ENCODE measurements around the gene CUBN. TPM values are rescaled to one million over a fixed set of nuclear protein-coding genes. Genes with fewer than 3 reads are reported as not detected.

Gene CUBN
- total and polyA plus RNA-seq, 10 of the 15 experiments (the other 5 are each of a cell fraction or from before 2014, with no cell fraction given) = under 0.01 to 0.14 (median 0.02) TPM; not detected in 6

DNA sequence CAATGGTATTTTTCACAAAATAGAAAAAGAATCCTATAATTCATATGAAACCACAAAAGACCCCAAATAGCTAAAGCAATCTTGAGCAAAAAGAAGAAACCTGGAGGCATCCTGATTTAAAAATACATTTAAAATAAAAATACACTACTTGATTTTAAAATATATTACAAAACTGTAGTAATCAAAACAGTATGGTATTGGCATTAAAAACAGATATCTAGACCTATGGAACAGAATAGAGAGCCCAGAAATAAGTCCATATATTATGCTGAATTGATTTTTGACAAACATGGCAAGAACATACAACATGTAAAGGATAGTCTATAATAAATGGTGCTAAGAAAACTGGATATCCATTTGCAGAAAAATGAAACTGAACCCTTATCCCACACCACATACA is 34.8 kb downstream of the CUBN start (continued):
- TF ChIP-seq PAX8 (IDR thresholded peaks at IDR 0.05) (no peak), SREBF2 (IDR thresholded peaks at IDR 0.05; ENCODE audit: low read length) (no peak)

DNA sequence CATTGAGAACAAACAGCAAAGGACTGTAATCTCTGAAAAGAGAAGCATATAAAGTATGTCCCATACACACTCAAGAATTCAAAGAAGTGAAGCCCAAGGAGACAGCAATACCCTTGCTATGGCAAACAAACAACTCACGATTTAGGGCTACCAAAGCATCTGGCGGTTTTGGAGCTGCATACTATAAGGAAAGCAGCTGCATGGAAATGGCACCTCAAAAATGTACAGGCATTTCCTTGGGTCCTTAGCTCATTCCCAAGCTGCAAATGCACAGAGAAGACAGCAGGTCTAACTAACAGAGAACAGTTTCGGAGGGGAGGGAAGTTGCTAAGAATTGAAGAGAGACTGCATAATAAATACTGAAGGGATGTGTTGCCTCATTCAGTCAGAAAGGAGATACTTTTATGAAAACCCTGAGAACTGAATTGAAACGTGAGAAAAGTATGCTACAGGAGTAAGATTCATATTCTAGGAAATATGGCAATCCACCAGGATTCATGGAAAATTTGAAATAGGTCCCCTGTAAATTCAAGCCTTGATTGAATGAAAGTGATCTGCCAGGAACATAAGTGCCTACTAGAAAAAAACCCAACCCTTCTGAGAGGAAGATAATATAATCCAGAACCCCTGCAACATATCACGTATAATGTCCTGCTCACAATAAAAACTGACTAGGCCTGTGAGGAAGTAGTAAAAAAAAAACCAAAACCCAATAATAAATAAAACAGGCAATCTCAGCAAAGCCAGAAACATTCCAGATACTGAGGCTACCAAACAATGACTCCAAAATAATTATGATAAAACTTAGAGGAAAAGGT is 36.4 kb downstream of the CUBN start:
- H3K36me3 ChIP-seq (ENCODE audit: control insufficient read depth in 2 of 2, insufficient read depth in 2 of 2, low read length in 1 of 2) = no peaks in the 10 kb centered on the region
- H3K9me3 ChIP-seq (replicated peaks; ENCODE audit: control insufficient read depth, insufficient read depth, low read length) = no peaks in the 10 kb centered on the region
- no peak overlapping the region for H3K4me2 ChIP-seq (ENCODE audit: control insufficient read depth, insufficient read depth)
- 30% methylated on average over 5 of the region's 5 CpGs for WGBS (ENCODE audit: insufficient coverage, insufficient replicate concordance, low lambda C conversion rate, missing lambda C conversion rate)
- no TSS peak for BruUV-seq (replicated peaks)
- no peaks in the 10 kb centered on the region for H3K79me2 ChIP-seq (ENCODE audit: control insufficient read depth, insufficient read depth, low read length)
- no peak for TF ChIP-seq CEBPB (IDR thresholded peaks at IDR 0.05; ENCODE audit: borderline replicate concordance in 1 of 2, low read depth in 2 of 2, low read length in 2 of 2)
- TF ChIP-seq RAD21 (IDR thresholded peaks at IDR 0.05; ENCODE audit: insufficient read depth, low read depth, low read length) = no peak
- TF ChIP-seq SMC3 (IDR thresholded peaks at IDR 0.05; ENCODE audit: borderline replicate concordance, low read length) = no peak
- TF ChIP-seq, protein P1, sequence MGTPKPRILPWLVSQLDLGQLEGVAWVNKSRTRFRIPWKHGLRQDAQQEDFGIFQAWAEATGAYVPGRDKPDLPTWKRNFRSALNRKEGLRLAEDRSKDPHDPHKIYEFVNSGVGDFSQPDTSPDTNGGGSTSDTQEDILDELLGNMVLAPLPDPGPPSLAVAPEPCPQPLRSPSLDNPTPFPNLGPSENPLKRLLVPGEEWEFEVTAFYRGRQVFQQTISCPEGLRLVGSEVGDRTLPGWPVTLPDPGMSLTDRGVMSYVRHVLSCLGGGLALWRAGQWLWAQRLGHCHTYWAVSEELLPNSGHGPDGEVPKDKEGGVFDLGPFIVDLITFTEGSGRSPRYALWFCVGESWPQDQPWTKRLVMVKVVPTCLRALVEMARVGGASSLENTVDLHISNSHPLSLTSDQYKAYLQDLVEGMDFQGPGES (IDR thresholded peaks at IDR 0.05) = no peak
- no peak for TF ChIP-seq STAT1 (conservative IDR thresholded peaks at IDR 0.05)
- no peak for TF ChIP-seq ZNF24 (IDR thresholded peaks at IDR 0.05)
- TF ChIP-seq, protein P2, sequence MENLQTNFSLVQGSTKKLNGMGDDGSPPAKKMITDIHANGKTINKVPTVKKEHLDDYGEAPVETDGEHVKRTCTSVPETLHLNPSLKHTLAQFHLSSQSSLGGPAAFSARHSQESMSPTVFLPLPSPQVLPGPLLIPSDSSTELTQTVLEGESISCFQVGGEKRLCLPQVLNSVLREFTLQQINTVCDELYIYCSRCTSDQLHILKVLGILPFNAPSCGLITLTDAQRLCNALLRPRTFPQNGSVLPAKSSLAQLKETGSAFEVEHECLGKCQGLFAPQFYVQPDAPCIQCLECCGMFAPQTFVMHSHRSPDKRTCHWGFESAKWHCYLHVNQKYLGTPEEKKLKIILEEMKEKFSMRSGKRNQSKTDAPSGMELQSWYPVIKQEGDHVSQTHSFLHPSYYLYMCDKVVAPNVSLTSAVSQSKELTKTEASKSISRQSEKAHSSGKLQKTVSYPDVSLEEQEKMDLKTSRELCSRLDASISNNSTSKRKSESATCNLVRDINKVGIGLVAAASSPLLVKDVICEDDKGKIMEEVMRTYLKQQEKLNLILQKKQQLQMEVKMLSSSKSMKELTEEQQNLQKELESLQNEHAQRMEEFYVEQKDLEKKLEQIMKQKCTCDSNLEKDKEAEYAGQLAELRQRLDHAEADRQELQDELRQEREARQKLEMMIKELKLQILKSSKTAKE (IDR thresholded peaks at IDR 0.05; ENCODE audit: low read depth, poor library complexity, severe bottlenecking) = no peak
- TF ChIP-seq FOS (IDR thresholded peaks at IDR 0.05; ENCODE audit: borderline replicate concordance, extremely low read depth, insufficient read length) = no peak
- no peak for TF ChIP-seq WRNIP1 (IDR thresholded peaks at IDR 0.05; ENCODE audit: borderline replicate concordance, low read depth, low read length)
- TF ChIP-seq CHD4 (IDR thresholded peaks at IDR 0.05) = no peak
- TF ChIP-seq ATF7 (IDR thresholded peaks at IDR 0.05; ENCODE audit: low read depth) = no peak
- H3K27ac ChIP-seq (ENCODE audit: control insufficient read depth, insufficient read depth) = no peak overlapping the region
- H2AFZ ChIP-seq (ENCODE audit: control insufficient read depth, low read depth, low read length) = no peak overlapping the region
- DNase-seq (ENCODE audit: low read depth, low spot score) (no peak), FAIRE-seq (no peak), ATAC-seq (no peak)
- ChIA-PET CTCF (no interaction called here), RAD21 (ENCODE audit: unreplicated experiment) (no interaction called here), SMC1A (ENCODE audit: uncharacterized antibody, unreplicated experiment) (no interaction called here), POLR2A (no interaction called here)
- H3K9ac ChIP-seq (ENCODE audit: control insufficient read depth, insufficient read depth, low read length) = no peak overlapping the region
- no peak overlapping the region for H3K4me3 ChIP-seq
- no peaks in the 10 kb centered on the region for H3K27me3 ChIP-seq (replicated peaks in 1 of 2; ENCODE audit: control insufficient read depth in 2 of 2, insufficient read depth in 2 of 2, low read length in 1 of 2)
- intact Hi-C loops (cut with micrococcal nuclease; ENCODE audit: unreplicated experiment) = no loop called here
- H4K20me1 ChIP-seq (ENCODE audit: control insufficient read depth, insufficient read depth) = no peaks in the 10 kb centered on the region
- in situ Hi-C loops (cut with MboI) = no loop called here
- no peaks in the 10 kb centered on the region for H3K4me1 ChIP-seq (ENCODE audit: control insufficient read depth, insufficient read depth, low read length)

Measured in GM12878 (cell line).